Esophagus squamous epithelium (tissue), 4 donors: ENCODE results near the gene LCA5L.

Experiments
- CTCF ChIP-seq, 6 experiments: fragments of 450-650 bp in 4 of 6; fragments of 200-600 bp in 2 of 6; sonication (generic) in 2 of 6; IDR thresholded peaks; one replicate each; pipeline ENCODE4 v1.5.1; 2016 to 2019; ENCODE audit warnings: antibody characterized with exemption in 6 of 6, mild to moderate bottlenecking in 4 of 6, moderate library complexity in 4 of 6
- POLR2A ChIP-seq, 4 donors: fragments of 450-650 bp; IDR thresholded peaks; one replicate each; pipeline ENCODE4 v1.6.1; 2017; ENCODE audit warnings: antibody characterized with exemption in 4 of 4, mild to moderate bottlenecking in 4 of 4, moderate library complexity in 3 of 4

- no peak for TF ChIP-seq POLR2A (IDR thresholded peaks at IDR 0.05)
- TF ChIP-seq CTCF (IDR thresholded peaks at IDR 0.05): no peak
Measured at GRCh38 chr21:39480271-39480670, 34.7 kb upstream of the LCA5L start.
